Measurements from ENCODE around the gene NEXN. TPM values are rescaled to one million over a fixed set of nuclear protein-coding genes. Genes with fewer than 3 reads are reported as not detected.

NEXN gene
- total and polyA plus RNA-seq, 2 of the 13 experiments (the other 11 are each of a cell fraction or from before 2014, with no cell fraction given), result 0.07 to 0.97 TPM

GRCh38 chr1:77888081-77888780 is at the start of gene NEXN (continued):
- TF ChIP-seq ZNF260 (CRISPR knock-in tag; IDR thresholded peaks at IDR 0.05; ENCODE audit: borderline replicate concordance, low read depth) (no peak), MYNN (CRISPR knock-in tag; IDR thresholded peaks at IDR 0.05; ENCODE audit: low read depth) (no peak), PRMT3 (CRISPR knock-in tag; IDR thresholded peaks at IDR 0.05; ENCODE audit: borderline replicate concordance, low read depth) (no peak), ZNF446 (CRISPR knock-in tag; IDR thresholded peaks at IDR 0.05) (no peak), HNRNPUL1 (IDR thresholded peaks at IDR 0.05; ENCODE audit: low read depth, low read length) (no peak), BATF2 (CRISPR knock-in tag; IDR thresholded peaks at IDR 0.05) (no peak), RBM39 (IDR thresholded peaks at IDR 0.05; ENCODE audit: low read depth, low read length, poor library complexity, severe bottlenecking) (no peak), RAD21 (CRISPR knock-in tag; IDR thresholded peaks at IDR 0.05) (no peak), HDAC6 (IDR thresholded peaks at IDR 0.05; ENCODE audit: low read depth, low read length) (no peak), ZNF598 (CRISPR knock-in tag; IDR thresholded peaks at IDR 0.05; ENCODE audit: borderline replicate concordance) (0 out of 2 replicates have a peak, but pooled peaks have one; percentile 21), ZNF329 (CRISPR knock-in tag; IDR thresholded peaks at IDR 0.05; ENCODE audit: low read depth) (no peak), ZNF251 (CRISPR knock-in tag; IDR thresholded peaks at IDR 0.05) (no peak), PLRG1 (conservative IDR thresholded peaks at IDR 0.05) (no peak), GATA4 (IDR thresholded peaks at IDR 0.05; ENCODE audit: borderline replicate concordance, low read depth) (no peak), ZNF3 (CRISPR knock-in tag; IDR thresholded peaks at IDR 0.05) (no peak)
- TF ChIP-seq, protein P1, sequence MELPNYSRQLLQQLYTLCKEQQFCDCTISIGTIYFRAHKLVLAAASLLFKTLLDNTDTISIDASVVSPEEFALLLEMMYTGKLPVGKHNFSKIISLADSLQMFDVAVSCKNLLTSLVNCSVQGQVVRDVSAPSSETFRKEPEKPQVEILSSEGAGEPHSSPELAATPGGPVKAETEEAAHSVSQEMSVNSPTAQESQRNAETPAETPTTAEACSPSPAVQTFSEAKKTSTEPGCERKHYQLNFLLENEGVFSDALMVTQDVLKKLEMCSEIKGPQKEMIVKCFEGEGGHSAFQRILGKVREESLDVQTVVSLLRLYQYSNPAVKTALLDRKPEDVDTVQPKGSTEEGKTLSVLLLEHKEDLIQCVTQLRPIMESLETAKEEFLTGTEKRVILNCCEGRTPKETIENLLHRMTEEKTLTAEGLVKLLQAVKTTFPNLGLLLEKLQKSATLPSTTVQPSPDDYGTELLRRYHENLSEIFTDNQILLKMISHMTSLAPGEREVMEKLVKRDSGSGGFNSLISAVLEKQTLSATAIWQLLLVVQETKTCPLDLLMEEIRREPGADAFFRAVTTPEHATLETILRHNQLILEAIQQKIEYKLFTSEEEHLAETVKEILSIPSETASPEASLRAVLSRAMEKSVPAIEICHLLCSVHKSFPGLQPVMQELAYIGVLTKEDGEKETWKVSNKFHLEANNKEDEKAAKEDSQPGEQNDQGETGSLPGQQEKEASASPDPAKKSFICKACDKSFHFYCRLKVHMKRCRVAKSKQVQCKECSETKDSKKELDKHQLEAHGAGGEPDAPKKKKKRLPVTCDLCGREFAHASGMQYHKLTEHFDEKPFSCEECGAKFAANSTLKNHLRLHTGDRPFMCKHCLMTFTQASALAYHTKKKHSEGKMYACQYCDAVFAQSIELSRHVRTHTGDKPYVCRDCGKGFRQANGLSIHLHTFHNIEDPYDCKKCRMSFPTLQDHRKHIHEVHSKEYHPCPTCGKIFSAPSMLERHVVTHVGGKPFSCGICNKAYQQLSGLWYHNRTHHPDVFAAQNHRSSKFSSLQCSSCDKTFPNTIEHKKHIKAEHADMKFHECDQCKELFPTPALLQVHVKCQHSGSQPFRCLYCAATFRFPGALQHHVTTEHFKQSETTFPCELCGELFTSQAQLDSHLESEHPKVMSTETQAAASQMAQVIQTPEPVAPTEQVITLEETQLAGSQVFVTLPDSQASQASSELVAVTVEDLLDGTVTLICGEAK (IDR thresholded peaks at IDR 0.05), result no peak
- TF ChIP-seq, protein P1 (CRISPR knock-in tag; IDR thresholded peaks at IDR 0.05), result no peak
- TF ChIP-seq, protein P2, sequence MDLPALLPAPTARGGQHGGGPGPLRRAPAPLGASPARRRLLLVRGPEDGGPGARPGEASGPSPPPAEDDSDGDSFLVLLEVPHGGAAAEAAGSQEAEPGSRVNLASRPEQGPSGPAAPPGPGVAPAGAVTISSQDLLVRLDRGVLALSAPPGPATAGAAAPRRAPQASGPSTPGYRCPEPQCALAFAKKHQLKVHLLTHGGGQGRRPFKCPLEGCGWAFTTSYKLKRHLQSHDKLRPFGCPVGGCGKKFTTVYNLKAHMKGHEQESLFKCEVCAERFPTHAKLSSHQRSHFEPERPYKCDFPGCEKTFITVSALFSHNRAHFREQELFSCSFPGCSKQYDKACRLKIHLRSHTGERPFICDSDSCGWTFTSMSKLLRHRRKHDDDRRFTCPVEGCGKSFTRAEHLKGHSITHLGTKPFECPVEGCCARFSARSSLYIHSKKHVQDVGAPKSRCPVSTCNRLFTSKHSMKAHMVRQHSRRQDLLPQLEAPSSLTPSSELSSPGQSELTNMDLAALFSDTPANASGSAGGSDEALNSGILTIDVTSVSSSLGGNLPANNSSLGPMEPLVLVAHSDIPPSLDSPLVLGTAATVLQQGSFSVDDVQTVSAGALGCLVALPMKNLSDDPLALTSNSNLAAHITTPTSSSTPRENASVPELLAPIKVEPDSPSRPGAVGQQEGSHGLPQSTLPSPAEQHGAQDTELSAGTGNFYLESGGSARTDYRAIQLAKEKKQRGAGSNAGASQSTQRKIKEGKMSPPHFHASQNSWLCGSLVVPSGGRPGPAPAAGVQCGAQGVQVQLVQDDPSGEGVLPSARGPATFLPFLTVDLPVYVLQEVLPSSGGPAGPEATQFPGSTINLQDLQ (CRISPR knock-in tag; IDR thresholded peaks at IDR 0.05), result no peak

All from HepG2 (cell line).